Thyroid gland (tissue), 4 donors: ENCODE results near the gene TBC1D8. TPM values are rescaled to one million over a fixed set of nuclear protein-coding genes. Genes with fewer than 3 reads are reported as not detected.

Experiments used
- DNase-seq, 2 donors: peaks; one replicate each; pipeline ENCODE4 v3.0.0-alpha.2; 2019
- H3K27ac ChIP-seq, 3 donors: fragments of 200-600 bp; sonication (generic); 1 replicate in 2 of 3; 2 replicates in 1 of 3; pipeline ENCODE4 v1.5.1; 2016 to 2019; ENCODE audit warnings: mild to moderate bottlenecking in 1 of 3, moderate library complexity in 1 of 3
- H3K27me3 ChIP-seq: fragments of 200-600 bp; sonication (generic); one replicate; pipeline ENCODE4 v1.5.1; 2019
- H3K36me3 ChIP-seq, 2 donors: fragments of 200-600 bp; sonication (generic); one replicate each; pipeline ENCODE4 v1.5.1; 2016 to 2019
- H3K4me1 ChIP-seq, 2 donors: fragments of 200-600 bp; sonication (generic); one replicate each; pipeline ENCODE4 v1.5.1; 2017 to 2019
- H3K4me3 ChIP-seq, 3 donors: fragments of 200-600 bp; sonication (generic); replicated peaks in 1 of 3; 1 replicate in 2 of 3; 2 replicates in 1 of 3; pipeline ENCODE4 v1.5.1; 2016; ENCODE audit warnings: mild to moderate bottlenecking in 1 of 3
- H3K9me3 ChIP-seq: fragments of 200-600 bp; sonication (generic); one replicate; pipeline ENCODE4 v1.5.1; 2017
- POLR2A ChIP-seq, 2 donors: fragments of 450-650 bp; IDR thresholded peaks; one replicate each; pipeline ENCODE4 v1.6.1; 2017; ENCODE audit warnings: antibody characterized with exemption in 2 of 2, mild to moderate bottlenecking in 2 of 2, moderate library complexity in 1 of 2
- WGBS, 2 donors: methylation state at CpG; one replicate each; pipeline ENCODE4 v1.1.5; 2017; 5-methylcytosine and 5-hydroxymethylcytosine counted together
- intact Hi-C: fragments of 100-400 bp; cut with DNase I; formaldehyde crosslinking; loops from one replicate; pipeline ENCODE4 v1.15.1; 2023
- total RNA-seq, 4 donors: library from RNA; depleted of rRNA; stranded (reverse); fragments of >200 nt; gene quantifications; one replicate each; pipeline ENCODE4 v1.2.3, GENCODE V29; 2016
- TF ChIP-seq, protein P1 (sequence below), 6 experiments: fragments of 200-600 bp in 3 of 6; fragments of 450-650 bp in 3 of 6; sonication (generic) in 3 of 6; IDR thresholded peaks; one replicate each; pipeline ENCODE4 v1.5.1; 2016 to 2019; ENCODE audit warnings: antibody characterized with exemption in 6 of 6, mild to moderate bottlenecking in 2 of 6, inconsistent platforms in 1 of 6, moderate library complexity in 1 of 6

The TBC1D8 gene
- total RNA-seq, 4 donors from 2014 or later = 16.4 to 36.8 (median 27.1) TPM

GRCh38 chr2:100990166-100990565 is 161.0 kb downstream of the TBC1D8 start:
- TF ChIP-seq POLR2A (IDR thresholded peaks at IDR 0.05) = no peak
- TF ChIP-seq, protein P1, sequence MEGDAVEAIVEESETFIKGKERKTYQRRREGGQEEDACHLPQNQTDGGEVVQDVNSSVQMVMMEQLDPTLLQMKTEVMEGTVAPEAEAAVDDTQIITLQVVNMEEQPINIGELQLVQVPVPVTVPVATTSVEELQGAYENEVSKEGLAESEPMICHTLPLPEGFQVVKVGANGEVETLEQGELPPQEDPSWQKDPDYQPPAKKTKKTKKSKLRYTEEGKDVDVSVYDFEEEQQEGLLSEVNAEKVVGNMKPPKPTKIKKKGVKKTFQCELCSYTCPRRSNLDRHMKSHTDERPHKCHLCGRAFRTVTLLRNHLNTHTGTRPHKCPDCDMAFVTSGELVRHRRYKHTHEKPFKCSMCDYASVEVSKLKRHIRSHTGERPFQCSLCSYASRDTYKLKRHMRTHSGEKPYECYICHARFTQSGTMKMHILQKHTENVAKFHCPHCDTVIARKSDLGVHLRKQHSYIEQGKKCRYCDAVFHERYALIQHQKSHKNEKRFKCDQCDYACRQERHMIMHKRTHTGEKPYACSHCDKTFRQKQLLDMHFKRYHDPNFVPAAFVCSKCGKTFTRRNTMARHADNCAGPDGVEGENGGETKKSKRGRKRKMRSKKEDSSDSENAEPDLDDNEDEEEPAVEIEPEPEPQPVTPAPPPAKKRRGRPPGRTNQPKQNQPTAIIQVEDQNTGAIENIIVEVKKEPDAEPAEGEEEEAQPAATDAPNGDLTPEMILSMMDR (IDR thresholded peaks at IDR 0.05) = no peak
- Histone ChIP-seq H3K4me3 (no peak overlapping the region), H3K36me3 (no peaks in the 10 kb centered on the region), H3K9me3 (no peaks in the 10 kb centered on the region), H3K27me3 (no peaks in the 10 kb centered on the region), H3K27ac (no peak overlapping the region), H3K4me1 (no peaks in the 10 kb centered on the region)
- intact Hi-C loops = no loop called here
- no peak for DNase-seq
- WGBS, 2 donors = 93 to 95% methylated on average over 9 of the region's 9 CpGs

DNA sequence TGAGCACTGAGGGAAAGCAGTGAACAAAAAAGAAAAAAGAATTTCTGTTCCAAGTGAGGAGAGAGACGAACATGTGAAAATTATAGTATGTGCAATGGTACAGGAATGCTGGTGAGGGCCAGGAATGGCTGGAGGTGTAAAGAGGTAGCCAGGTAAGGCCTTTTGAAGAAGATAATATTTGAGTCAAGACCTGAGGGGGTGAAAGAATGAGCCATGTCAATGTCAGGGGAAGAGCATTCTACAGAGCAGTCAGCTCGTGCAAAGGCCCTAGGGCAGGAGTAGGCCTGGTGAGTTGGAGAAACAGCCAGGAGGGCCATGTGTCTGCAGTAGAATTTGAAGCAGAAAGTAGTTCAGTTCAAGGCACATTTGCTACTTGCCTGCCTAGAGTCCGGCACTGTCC is 161.5 kb downstream of the TBC1D8 start:
- intact Hi-C loops = no loop called here
- Histone ChIP-seq H3K27ac (no peak overlapping the region), H3K36me3 (no peaks in the 10 kb centered on the region), H3K9me3 (no peaks in the 10 kb centered on the region), H3K4me3 (no peak overlapping the region), H3K4me1 (no peaks in the 10 kb centered on the region), H3K27me3 (no peaks in the 10 kb centered on the region)
- 95 to 96% methylated on average over 3 of the region's 3 CpGs for WGBS, 2 donors
- TF ChIP-seq POLR2A (IDR thresholded peaks at IDR 0.05) = no peak
- TF ChIP-seq, protein P1 (IDR thresholded peaks at IDR 0.05) = no peak
- no peak for DNase-seq

DNA sequence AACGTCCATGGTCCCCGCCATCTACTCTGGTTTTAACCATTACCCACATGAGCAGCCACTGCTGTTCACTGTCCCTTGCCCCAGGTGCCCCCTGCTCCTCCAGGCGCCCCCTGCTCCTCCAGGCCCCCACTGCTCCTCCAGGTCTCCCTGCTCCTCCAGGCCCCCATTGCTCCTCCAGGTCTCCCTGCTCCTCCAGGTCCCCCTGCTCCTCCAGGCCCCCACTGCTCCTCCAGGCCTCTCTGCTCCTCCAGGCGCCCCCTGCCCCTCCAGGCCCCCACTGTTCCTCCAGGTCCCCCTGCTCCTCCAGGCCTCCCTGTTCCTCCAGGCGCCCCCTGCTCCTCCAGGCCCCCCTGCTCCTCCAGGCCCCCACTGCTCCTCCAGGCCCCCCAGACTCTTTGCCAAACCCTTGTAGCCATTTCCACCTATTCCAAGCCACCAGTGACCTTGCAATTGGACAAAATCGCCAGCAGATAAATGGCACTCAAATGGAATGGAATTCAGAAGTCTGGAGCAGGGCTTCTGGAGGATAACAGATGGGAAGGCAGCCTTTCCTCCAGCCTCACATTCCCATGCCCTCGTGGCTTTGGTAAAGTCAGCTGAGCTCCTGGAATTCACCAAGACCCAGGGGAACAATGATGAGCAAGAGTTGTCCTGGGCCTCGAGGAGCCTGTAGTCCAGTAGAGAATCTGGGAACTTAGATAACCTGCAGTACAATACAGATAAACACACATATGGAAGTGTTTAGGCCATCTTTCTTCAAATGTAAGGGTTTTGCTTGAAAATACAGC is 162.4 kb downstream of the TBC1D8 start:
- WGBS, 2 donors = 83 to 88% methylated on average over 8 of the region's 8 CpGs
- DNase-seq = no peak
- no peaks in the 10 kb centered on the region for H3K27me3 ChIP-seq
- intact Hi-C loops = no loop called here
- H3K9me3 ChIP-seq = no peaks in the 10 kb centered on the region
- H3K4me3 ChIP-seq = no peak overlapping the region
- no peaks in the 10 kb centered on the region for H3K4me1 ChIP-seq
- TF ChIP-seq POLR2A (IDR thresholded peaks at IDR 0.05) = no peak
- TF ChIP-seq, protein P1 (IDR thresholded peaks at IDR 0.05) = no peak
- H3K27ac ChIP-seq = no peak overlapping the region
- no peaks in the 10 kb centered on the region for H3K36me3 ChIP-seq

GRCh38 chr2:100987974-100988373 is 163.2 kb downstream of the TBC1D8 start:
- Histone ChIP-seq H3K27me3 (no peaks in the 10 kb centered on the region), H3K9me3 (no peaks in the 10 kb centered on the region), H3K4me1 (no peaks in the 10 kb centered on the region), H3K27ac (no peak overlapping the region), H3K36me3 (no peaks in the 10 kb centered on the region), H3K4me3 (no peak overlapping the region)
- intact Hi-C loops = no loop called here
- TF ChIP-seq, protein P1 (IDR thresholded peaks at IDR 0.05) = no peak
- TF ChIP-seq POLR2A (IDR thresholded peaks at IDR 0.05) = no peak
- WGBS, 2 donors = 88 to 100% methylated on average over 1 to 4 of the region's 4 CpGs
- DNase-seq = no peak

GRCh38 chr2:100987536-100987935 is 163.6 kb downstream of the TBC1D8 start:
- Histone ChIP-seq H3K27ac (no peak overlapping the region), H3K4me1 (no peaks in the 10 kb centered on the region), H3K9me3 (no peaks in the 10 kb centered on the region), H3K27me3 (no peaks in the 10 kb centered on the region), H3K36me3 (no peaks in the 10 kb centered on the region), H3K4me3 (no peak overlapping the region)
- TF ChIP-seq, protein P1 (IDR thresholded peaks at IDR 0.05) = no peak
- 95% methylated on average over 3 of the region's 3 CpGs for WGBS, 2 donors
- intact Hi-C loops = no loop called here
- DNase-seq = no peak
